ENCODE measurements around the gene KIAA0232. TPM values are rescaled to one million over a fixed set of nuclear protein-coding genes. Genes with fewer than 3 reads are reported as not detected.

Gene KIAA0232
- polyA plus RNA-seq, 2 donors, result 9.3 to 10.5 TPM

DNA sequence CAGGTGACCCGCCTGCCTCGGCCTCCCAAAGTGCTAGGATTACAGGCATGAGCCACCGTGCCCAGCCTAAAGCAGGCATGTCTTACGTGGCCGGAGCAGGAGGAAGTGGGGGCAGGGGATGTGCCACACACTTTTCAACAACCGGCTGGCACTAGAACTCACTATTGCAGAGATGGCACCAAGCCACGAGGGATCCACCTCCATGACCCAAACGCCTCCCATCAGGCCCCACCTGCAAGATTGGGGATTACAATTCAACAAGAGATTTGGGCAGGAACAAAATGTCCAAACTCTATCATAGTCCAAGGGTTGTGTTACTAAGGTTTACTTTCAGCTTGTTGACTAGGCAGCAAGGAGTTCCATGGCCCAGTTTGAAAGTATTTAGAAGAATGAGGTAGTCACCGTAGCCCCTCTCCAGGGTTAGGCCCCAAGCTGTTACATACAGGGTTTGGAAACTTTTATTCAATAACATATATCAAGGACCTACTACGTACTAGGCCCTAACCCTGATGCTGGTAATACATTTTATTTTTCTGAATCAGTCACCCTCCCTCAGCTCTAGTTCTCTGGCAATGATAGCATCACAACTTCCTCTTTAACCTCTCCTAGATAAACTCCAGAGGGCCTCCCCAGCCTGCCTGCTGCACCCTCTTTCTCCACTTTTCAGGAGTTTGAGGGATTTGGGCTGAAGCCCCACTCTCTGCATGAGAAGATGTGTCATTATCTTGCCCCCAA lies 109.1 kb downstream of the KIAA0232 start:
- H3K27me3 ChIP-seq (ENCODE audit: control insufficient read depth in 1 of 2, insufficient read depth in 2 of 2, low read length in 2 of 2), result no peaks in the 10 kb centered on the region
- H3K4me3 ChIP-seq (ENCODE audit: low read depth in 1 of 2, low read length in 2 of 2), result no peak overlapping the region
- WGBS, 2 donors, result 80 to 84% methylated on average over 10 of the region's 10 CpGs
- H3K4me1 ChIP-seq (ENCODE audit: control insufficient read depth in 2 of 2, insufficient read depth in 2 of 2, low read length in 1 of 2), result peaks cover 0 to 4% of the 10 kb centered on the region in 2 donors
- H3K36me3 ChIP-seq (ENCODE audit: control insufficient read depth in 2 of 2, insufficient read depth in 2 of 2, low read length in 1 of 2), result no peaks in the 10 kb centered on the region
- no peaks in the 10 kb centered on the region for H3K9me3 ChIP-seq (ENCODE audit: control insufficient read depth in 2 of 2, insufficient read depth in 1 of 2, low read depth in 1 of 2, low read length in 1 of 2)
- peak overlapping the region in 1 of 2 donors; percentile 64 for H3K27ac ChIP-seq (ENCODE audit: low read depth in 2 of 2, low read length in 1 of 2)

DNA sequence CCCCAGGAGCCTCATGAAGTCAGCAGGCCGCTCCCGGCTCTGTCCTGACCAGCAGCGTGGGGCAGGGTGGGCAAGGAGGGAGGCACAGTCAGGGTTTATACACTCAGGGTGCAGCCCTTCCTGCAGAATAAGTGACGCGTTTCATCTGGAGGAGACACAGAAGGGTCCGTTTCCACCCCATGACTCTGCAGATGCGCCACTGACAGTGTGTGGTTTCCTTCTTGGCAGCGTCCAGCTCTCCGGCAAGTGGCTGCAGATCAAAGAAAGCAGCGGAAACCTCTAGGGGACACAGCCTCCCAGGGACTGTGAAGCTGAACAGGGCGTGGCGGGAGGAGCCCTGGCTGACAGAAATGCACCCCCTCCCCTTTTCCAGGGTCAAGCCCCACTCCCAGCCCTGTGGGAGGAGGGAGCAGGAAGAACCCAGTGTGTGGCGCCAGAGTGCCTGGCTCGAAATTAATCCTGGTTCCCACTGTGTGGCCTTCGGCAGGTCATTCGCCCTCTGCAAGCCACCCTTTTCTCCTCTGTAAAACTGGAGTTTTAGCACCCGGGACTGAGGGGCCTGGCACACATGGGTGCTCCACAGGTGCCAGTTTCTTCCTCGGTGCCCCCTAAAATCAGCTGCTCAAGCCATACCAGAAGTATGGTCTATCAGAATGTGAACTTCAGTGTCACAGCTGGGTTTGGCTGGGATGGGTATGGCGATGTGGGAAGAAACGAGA lies 109.8 kb downstream of the KIAA0232 start:
- H3K27me3 ChIP-seq (ENCODE audit: control insufficient read depth in 1 of 2, insufficient read depth in 2 of 2, low read length in 2 of 2), result no peaks in the 10 kb centered on the region
- peaks cover 0 to 4% of the 10 kb centered on the region in 2 donors for H3K4me1 ChIP-seq (ENCODE audit: control insufficient read depth in 2 of 2, insufficient read depth in 2 of 2, low read length in 1 of 2)
- H3K27ac ChIP-seq (ENCODE audit: low read depth in 2 of 2, low read length in 1 of 2), result peak overlapping the region in 1 of 2 donors; percentile 64
- no peaks in the 10 kb centered on the region for H3K36me3 ChIP-seq (ENCODE audit: control insufficient read depth in 2 of 2, insufficient read depth in 2 of 2, low read length in 1 of 2)
- H3K9me3 ChIP-seq (ENCODE audit: control insufficient read depth in 2 of 2, insufficient read depth in 1 of 2, low read depth in 1 of 2, low read length in 1 of 2), result no peaks in the 10 kb centered on the region
- WGBS, 2 donors, result 21 to 31% methylated on average over 20 of the region's 20 CpGs
- no peak overlapping the region for H3K4me3 ChIP-seq (ENCODE audit: low read depth in 1 of 2, low read length in 2 of 2)

DNA sequence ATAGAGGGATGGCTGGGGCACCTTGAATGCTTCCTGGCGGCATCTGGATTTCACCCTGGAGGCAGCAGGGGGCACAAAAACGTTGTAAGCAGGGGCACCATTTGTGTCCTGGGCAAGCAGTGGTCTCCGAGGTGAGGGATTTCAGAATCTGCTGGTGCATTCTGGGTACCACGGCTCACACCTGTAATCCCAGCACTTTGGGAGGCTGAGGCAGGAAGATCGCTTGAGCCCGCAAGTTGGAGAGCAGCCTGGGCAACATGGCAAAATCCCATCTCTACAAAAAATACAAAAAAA lies 110.3 kb downstream of the KIAA0232 start:
- peaks cover 0 to 4% of the 10 kb centered on the region in 2 donors for H3K4me1 ChIP-seq (ENCODE audit: control insufficient read depth in 2 of 2, insufficient read depth in 2 of 2, low read length in 1 of 2)
- H3K4me3 ChIP-seq (ENCODE audit: low read depth in 1 of 2, low read length in 2 of 2), result no peak overlapping the region
- H3K9me3 ChIP-seq (ENCODE audit: control insufficient read depth in 2 of 2, insufficient read depth in 1 of 2, low read depth in 1 of 2, low read length in 1 of 2), result no peaks in the 10 kb centered on the region
- WGBS, 2 donors, result 74 to 78% methylated on average over 6 of the region's 6 CpGs
- H3K27me3 ChIP-seq (ENCODE audit: control insufficient read depth in 1 of 2, insufficient read depth in 2 of 2, low read length in 2 of 2), result no peaks in the 10 kb centered on the region
- H3K36me3 ChIP-seq (ENCODE audit: control insufficient read depth in 2 of 2, insufficient read depth in 2 of 2, low read length in 1 of 2), result no peaks in the 10 kb centered on the region
- H3K27ac ChIP-seq (ENCODE audit: low read depth in 2 of 2, low read length in 1 of 2), result no peak overlapping the region

DNA sequence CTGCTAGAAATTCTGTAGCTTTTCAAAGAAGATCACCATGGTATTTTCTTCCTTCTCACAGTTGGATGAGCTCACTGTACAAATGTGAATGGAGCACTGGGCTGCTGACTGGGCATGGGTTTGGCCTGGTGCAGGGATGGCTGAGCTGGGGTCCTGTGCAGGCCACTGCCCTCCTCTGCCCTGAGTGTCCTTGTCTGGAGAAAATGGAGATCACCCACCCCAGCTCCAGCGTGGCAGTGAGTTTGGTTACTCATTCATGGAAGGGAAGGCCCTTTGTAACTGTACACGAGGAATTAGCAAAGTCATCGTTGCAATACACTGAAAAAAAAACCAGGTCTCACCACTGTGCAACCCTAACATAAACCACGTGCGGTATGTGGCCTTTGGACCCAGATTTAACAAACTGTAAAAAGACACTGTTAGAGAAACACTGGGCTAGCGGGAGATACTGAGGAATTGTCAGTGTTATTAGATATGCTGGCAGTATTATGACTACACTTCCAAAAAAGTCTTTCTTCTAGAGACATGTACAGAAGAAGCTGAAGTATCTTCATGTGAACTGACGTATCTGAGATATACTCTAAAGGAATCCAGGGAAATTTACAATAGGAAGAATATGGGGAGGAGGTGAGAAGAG lies 111.0 kb downstream of the KIAA0232 start:
- Histone ChIP-seq H3K36me3 (ENCODE audit: control insufficient read depth in 2 of 2, insufficient read depth in 2 of 2, low read length in 1 of 2) (no peaks in the 10 kb centered on the region), H3K27ac (ENCODE audit: low read depth in 2 of 2, low read length in 1 of 2) (no peak overlapping the region)
- 64 to 84% methylated on average over 7 of the region's 7 CpGs for WGBS, 2 donors

DNA sequence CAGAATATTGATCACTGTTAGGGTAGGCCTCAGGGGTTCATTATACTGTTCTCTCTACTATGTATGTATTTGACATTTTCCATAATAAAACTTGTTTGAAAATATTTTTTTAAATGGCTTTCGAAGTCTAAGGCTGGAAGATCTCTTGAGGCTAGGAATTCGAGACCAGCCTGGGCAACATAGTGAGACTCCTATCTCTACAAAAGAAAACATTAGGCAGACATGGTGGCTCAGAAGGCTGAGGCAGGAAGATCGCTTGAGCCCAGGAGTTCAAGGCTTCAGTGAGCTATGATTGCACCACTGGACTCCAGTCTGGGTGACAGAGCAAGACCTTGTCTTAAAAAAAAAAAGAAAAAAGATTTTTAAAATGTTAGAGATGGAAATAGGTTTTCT lies 111.6 kb downstream of the KIAA0232 start:
- no peaks in the 10 kb centered on the region for H3K27me3 ChIP-seq (ENCODE audit: control insufficient read depth in 1 of 2, insufficient read depth in 2 of 2, low read length in 2 of 2)
- no peak overlapping the region for H3K27ac ChIP-seq (ENCODE audit: low read depth in 2 of 2, low read length in 1 of 2)
- no peak overlapping the region for H3K4me3 ChIP-seq (ENCODE audit: low read depth in 1 of 2, low read length in 2 of 2)
- 95 to 96% methylated on average over 3 of the region's 3 CpGs for WGBS, 2 donors
- no peaks in the 10 kb centered on the region for H3K36me3 ChIP-seq (ENCODE audit: control insufficient read depth in 2 of 2, insufficient read depth in 2 of 2, low read length in 1 of 2)
- H3K9me3 ChIP-seq (ENCODE audit: control insufficient read depth in 2 of 2, insufficient read depth in 1 of 2, low read depth in 1 of 2, low read length in 1 of 2), result no peaks in the 10 kb centered on the region
- peaks cover 0 to 4% of the 10 kb centered on the region in 2 donors for H3K4me1 ChIP-seq (ENCODE audit: control insufficient read depth in 2 of 2, insufficient read depth in 2 of 2, low read length in 1 of 2)

More for the DNA sequence above, 111.0 kb downstream of the KIAA0232 start:
- no peaks in the 10 kb centered on the region for H3K27me3 ChIP-seq (ENCODE audit: control insufficient read depth in 1 of 2, insufficient read depth in 2 of 2, low read length in 2 of 2)
- no peaks in the 10 kb centered on the region for H3K9me3 ChIP-seq (ENCODE audit: control insufficient read depth in 2 of 2, insufficient read depth in 1 of 2, low read depth in 1 of 2, low read length in 1 of 2)
- H3K4me3 ChIP-seq (ENCODE audit: low read depth in 1 of 2, low read length in 2 of 2), result no peak overlapping the region
- peaks cover 0 to 4% of the 10 kb centered on the region in 2 donors for H3K4me1 ChIP-seq (ENCODE audit: control insufficient read depth in 2 of 2, insufficient read depth in 2 of 2, low read length in 1 of 2)

DNA sequence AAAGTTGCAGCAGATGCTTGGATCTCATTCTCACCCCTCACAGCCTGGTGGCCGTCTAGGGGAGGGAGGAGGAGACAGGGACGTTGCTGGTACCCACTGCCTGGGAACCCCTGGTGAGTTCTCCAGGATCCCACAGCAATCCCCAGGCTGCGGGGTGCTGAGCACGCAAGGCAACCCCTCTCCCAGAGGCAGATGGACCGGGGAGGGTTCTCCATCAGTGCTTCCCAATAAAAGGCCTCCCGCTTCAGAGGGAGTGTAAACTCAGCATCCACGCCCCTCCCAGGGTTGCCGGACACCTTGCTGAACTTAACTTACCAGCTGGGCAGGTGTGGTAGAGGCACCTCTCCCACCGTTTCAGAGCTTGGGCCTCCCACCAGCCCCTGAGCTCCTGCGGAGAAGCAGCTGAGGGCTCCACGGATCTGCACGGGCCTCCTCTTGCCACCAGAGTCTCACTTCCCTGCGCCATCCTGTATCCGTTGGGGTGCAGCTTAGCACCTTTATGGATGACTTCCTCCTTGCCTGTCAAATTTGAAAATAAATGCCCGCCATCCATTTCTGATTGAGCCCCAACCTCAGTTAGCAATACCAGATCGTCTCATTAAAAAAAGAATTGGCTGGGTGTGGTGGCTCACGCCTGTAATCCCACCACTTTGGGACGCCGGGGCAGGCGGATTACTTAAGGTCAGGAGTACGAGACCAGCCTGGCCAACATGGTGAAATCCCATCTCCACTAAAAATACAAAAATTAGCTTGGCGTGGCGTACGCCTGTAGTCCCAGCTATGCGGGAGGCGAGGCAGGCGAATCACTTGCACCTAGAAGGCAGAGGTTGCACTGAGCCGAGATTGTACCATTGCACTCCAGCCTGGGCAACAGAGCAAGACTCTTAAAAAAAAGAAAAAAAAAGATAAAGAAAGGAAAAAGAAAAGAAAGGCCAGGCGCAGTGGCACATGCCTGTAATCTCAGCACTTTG lies 112.3 kb downstream of the KIAA0232 start:
- Histone ChIP-seq H3K27me3 (ENCODE audit: control insufficient read depth in 1 of 2, insufficient read depth in 2 of 2, low read length in 2 of 2) (no peaks in the 10 kb centered on the region), H3K4me1 (ENCODE audit: control insufficient read depth in 2 of 2, insufficient read depth in 2 of 2, low read length in 1 of 2) (peaks cover 0 to 4% of the 10 kb centered on the region in 2 donors), H3K9me3 (ENCODE audit: control insufficient read depth in 2 of 2, insufficient read depth in 1 of 2, low read depth in 1 of 2, low read length in 1 of 2) (no peaks in the 10 kb centered on the region), H3K27ac (ENCODE audit: low read depth in 2 of 2, low read length in 1 of 2) (no peak overlapping the region), H3K4me3 (ENCODE audit: low read depth in 1 of 2, low read length in 2 of 2) (no peak overlapping the region), H3K36me3 (ENCODE audit: control insufficient read depth in 2 of 2, insufficient read depth in 2 of 2, low read length in 1 of 2) (no peaks in the 10 kb centered on the region)
- WGBS, 2 donors, result 88 to 90% methylated on average over 29 of the region's 29 CpGs

DNA sequence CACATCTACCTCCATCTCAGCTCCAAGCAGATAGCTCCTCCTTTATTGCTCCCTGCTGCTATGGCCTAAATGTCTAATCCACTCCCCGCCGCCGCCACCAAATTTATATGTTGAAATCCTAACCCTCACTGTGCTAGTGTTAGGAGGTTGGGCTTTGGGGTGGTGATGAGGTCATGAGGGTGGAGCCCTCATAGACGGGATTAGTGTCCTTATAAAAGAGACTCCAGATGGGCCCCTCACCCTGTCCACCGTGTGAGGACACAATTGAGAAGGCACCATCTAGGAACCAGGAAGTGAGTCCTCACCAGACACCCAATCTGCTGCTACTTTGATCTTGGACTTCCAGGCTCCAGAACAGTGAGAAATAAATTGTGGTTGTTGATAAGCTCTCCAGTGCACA lies 113.5 kb downstream of the KIAA0232 start:
- WGBS, 2 donors, result 78% methylated on average over 5 of the region's 5 CpGs; no CpG with 5 or more reads in 1 of the 2 donors
- H3K9me3 ChIP-seq (ENCODE audit: control insufficient read depth in 2 of 2, insufficient read depth in 1 of 2, low read depth in 1 of 2, low read length in 1 of 2), result no peaks in the 10 kb centered on the region
- no peaks in the 10 kb centered on the region for H3K36me3 ChIP-seq (ENCODE audit: control insufficient read depth in 2 of 2, insufficient read depth in 2 of 2, low read length in 1 of 2)

DNA sequence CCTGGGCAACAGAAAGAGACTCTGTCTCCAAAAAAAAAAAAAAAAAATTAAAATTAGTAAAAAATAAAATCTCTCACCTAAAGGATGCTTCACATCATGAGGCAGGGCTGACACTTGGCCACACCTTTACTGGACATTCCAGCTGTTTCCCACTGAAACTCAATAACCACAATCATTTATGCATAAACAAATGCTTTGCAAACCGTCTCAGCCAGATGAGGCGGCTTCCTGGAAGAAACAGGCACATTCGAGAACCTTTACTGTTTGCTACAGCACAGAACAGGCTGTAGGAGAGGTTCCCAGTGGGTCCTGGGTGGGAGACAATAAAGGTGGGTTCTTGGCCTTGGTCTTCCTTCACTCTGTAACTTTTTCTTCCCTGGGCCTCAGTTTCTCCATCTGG lies 116.2 kb downstream of the KIAA0232 start:
- Histone ChIP-seq H3K4me1 (ENCODE audit: control insufficient read depth in 2 of 2, insufficient read depth in 2 of 2, low read length in 1 of 2) (peaks cover 0 to 2% of the 10 kb centered on the region in 2 donors), H3K27me3 (ENCODE audit: control insufficient read depth in 1 of 2, insufficient read depth in 2 of 2, low read length in 2 of 2) (no peaks in the 10 kb centered on the region), H3K36me3 (ENCODE audit: control insufficient read depth in 2 of 2, insufficient read depth in 2 of 2, low read length in 1 of 2) (no peaks in the 10 kb centered on the region), H3K9me3 (ENCODE audit: control insufficient read depth in 2 of 2, insufficient read depth in 1 of 2, low read depth in 1 of 2, low read length in 1 of 2) (no peaks in the 10 kb centered on the region), H3K4me3 (ENCODE audit: low read depth in 1 of 2, low read length in 2 of 2) (no peak overlapping the region), H3K27ac (ENCODE audit: low read depth in 2 of 2, low read length in 1 of 2) (no peak overlapping the region)
- 68 to 72% methylated on average over 3 of the region's 3 CpGs for WGBS, 2 donors

More for the DNA sequence above, 113.5 kb downstream of the KIAA0232 start:
- Histone ChIP-seq H3K4me1 (ENCODE audit: control insufficient read depth in 2 of 2, insufficient read depth in 2 of 2, low read length in 1 of 2) (peaks cover 0 to 6% of the 10 kb centered on the region in 2 donors), H3K27me3 (ENCODE audit: control insufficient read depth in 1 of 2, insufficient read depth in 2 of 2, low read length in 2 of 2) (no peaks in the 10 kb centered on the region), H3K4me3 (ENCODE audit: low read depth in 1 of 2, low read length in 2 of 2) (no peak overlapping the region), H3K27ac (ENCODE audit: low read depth in 2 of 2, low read length in 1 of 2) (no peak overlapping the region)

Measured in esophagus (tissue), 2 donors.